Measurements from ENCODE around the gene ZNF581.

DNA sequence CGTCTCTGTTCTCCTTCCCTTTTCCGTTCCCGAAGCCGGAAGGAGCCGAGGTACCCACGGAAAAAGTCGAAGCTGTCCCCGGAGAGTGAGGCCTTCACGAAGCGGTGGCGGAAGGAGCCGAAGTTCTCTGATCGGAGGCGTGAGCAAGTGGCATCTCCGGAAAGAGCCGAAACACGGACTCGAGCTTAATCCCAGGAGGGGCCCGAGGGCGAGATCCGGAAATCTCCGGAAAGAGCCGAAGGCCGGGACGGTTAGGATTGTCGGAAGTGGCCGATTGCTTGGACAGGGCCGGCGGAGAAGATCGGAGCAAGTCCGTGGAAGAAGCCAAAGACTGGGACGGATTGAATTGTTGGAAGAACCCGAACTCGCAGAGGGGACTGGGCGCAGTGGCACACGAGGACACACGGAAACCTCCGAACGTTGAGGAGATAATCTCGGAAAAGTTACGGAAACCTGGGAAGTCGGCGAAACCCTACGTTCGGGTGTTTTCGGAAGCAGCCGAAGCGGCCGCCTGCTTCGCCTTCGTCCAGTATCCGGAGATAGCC is 10.9 kb downstream of the ZNF581 start:
- TF ChIP-seq POLR2A (IDR thresholded peaks at IDR 0.05) = no peak
- TF ChIP-seq, protein P1, sequence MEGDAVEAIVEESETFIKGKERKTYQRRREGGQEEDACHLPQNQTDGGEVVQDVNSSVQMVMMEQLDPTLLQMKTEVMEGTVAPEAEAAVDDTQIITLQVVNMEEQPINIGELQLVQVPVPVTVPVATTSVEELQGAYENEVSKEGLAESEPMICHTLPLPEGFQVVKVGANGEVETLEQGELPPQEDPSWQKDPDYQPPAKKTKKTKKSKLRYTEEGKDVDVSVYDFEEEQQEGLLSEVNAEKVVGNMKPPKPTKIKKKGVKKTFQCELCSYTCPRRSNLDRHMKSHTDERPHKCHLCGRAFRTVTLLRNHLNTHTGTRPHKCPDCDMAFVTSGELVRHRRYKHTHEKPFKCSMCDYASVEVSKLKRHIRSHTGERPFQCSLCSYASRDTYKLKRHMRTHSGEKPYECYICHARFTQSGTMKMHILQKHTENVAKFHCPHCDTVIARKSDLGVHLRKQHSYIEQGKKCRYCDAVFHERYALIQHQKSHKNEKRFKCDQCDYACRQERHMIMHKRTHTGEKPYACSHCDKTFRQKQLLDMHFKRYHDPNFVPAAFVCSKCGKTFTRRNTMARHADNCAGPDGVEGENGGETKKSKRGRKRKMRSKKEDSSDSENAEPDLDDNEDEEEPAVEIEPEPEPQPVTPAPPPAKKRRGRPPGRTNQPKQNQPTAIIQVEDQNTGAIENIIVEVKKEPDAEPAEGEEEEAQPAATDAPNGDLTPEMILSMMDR (IDR thresholded peaks at IDR 0.05) = no peak
